ENCODE results near the gene ZNF462.
A peak's percentile ranks its signal among the peaks of the same experiment; 100 is the strongest.
"Not testable (repeated sequence)": the region's sequence is repeated elsewhere in the genome, so short reads cannot be mapped to it uniquely, and the experiment has no call there.

ZNF462 gene

DNA sequence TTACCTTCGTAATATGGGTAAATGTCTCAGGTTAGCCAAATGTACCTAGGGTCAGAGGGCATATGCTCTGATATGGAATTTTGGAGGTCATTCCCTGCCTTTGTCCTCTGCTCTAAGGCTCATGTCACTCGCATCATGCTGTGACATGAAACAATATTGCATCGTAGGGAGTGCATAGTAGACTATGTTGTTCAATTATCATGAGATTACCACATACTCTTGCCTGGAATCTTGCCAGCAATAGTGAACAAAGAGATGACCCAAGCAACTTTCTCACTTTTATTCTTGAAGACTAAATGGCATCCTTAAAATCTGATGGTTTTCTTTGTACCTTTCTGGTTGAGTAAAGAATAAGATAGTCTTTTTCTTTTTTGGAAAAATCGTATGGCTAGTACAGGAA is 27.6 kb downstream of the ZNF462 start:
- no peak for DNase-seq

DNA sequence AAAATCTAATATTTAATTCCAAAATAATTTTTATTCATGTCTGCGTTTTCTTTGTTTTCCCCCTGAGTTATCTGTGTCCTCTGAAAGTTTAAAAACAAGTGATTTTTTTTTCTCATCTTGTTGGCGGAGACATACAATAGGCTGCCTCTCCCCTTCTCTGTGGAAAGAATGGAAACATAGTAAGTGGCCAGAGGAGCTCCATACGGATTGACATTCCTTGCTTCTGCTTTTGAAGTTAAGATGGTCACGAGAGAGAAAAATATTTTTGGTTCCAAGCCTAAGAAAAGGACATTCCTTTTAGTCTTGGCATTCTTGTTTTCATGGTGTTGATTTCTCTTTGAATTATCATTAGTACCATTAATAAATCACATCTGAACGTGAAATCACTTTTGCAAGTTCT is 28.3 kb downstream of the ZNF462 start:
- DNase-seq, result no peak

DNA sequence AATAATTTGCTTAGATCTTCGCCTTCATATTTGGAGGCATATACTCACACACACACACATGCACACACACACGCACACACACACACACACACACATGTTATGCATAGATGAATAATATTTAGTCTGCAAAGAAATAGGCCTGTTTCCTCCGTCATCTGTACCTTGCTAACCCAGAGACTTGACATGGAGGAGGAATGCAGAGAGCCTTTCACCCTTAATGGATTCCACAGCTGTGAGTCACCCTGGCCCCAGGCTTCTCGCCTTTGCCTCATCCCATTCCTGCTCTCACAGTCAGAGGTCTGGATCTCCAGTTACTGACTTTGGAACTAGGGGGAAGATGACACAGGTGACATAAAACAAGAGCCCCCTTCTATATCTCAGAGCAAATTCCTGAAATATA is 29.7 kb downstream of the ZNF462 start:
- DNase-seq, result peak; percentile 3

DNA sequence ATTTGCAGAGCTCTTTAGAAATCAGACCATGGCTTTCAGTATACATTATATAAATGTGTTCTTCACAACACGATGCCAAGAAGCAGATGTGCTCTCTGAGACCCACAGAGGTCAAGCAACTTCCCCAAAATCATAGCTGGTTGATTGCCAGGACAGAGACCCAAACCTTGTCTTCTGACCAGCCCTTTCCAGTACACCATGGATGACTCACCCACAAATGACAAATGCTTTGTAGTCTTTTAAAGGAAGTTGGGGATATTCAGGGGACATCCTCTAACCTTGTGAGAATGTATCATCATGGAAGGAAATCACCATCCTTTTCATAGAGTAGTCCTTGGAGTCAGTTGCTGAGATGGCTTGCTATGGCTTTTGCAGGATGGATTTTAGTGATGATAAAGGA is 30.1 kb downstream of the ZNF462 start:
- DNase-seq, result no peak

DNA sequence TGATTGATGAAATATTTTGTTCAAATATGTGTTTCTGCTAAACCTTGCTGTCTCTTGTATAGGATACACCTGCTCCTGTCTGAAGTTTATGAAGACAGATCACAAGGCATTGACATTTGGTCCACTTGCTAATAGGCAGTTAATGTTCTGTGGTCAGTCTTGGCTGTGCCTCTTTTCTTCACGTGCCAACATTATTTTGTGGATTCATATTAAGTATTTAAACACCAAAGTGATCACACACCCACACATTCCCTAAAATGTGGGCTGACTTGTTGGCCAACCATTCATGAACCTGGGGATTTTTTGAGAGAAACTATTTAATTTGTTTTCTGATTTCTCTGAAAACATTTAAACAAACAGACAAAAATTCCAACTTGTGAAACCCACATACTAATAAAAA is 33.7 kb downstream of the ZNF462 start:
- no peak for DNase-seq

DNA sequence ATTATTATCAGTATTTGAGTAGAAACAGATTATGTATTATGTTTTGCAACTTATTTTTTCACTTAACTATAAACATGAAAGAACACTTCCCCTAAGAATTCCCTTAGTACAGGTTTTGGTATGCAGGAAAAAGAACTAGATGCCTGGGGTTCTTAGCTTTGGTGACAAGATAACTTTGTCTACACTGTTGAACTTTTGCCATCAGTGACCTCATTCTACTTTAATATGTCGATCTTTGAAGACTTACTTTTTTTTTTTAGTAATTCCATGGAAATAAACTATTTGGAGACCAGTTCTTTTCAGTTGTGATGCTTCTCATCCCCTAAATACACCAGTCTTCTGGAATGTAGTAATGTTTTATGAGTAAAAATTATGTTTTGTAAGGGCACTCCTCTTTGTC is 34.3 kb downstream of the ZNF462 start:
- no peak for DNase-seq

DNA sequence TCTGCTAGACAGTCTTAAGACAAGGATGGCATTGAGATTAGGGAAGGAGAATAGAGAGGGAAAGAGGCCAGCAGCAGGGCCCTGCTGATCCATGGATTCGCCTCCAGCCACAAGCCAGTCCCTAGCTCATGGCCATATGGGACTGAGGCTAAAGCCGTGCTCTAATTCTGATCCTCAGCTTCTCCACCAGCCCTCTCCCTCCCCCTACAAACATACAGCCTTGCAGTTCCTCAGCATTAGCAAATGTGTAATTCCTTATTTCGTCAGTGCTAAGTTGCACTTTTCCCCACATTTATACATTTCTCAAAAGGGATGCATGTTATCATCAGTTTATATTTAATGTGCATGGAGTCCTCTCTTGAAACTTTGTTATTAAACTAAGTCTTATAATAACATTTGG is 34.8 kb downstream of the ZNF462 start:
- no peak for DNase-seq

DNA sequence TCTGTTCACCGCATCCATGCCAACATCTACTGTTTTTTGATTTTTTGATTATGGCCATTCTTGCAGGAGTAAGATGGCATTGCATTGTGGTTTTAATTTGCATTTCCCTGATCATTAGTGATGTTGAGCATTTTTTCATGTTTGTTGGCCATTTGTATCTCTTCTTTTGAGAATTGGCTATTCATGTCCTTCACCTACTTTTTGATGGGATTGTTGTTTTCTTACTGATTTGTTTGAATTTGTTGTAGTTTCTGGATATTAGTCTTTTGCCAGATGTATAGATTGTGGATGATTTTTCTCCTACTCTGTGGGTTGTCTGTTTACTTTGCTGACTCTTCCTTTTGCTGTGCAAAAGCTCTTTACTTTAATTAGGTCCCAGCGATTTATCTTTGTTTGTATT is 37.6 kb downstream of the ZNF462 start:
- DNase-seq, result not testable (repeated sequence)

DNA sequence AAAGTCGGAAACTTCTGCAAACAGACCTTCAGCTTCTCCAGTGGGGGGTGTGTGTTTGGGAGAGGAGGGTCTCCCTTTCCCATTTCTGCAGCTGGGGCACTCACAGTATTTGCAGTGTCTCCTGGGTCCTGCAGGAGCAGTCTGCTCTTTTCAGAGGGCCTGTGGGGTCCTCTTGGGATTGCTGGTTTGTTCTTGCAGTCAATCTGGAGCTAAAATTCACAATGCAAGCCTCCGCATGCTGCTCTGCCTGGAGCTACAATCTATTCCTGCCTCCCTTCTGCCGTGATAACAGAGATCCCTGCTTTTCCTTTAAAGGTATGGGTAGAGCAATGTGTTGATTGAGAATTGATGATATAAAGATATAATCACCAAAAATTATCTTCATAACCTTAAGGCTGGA is 43.2 kb downstream of the ZNF462 start:
- no peak for DNase-seq

DNA sequence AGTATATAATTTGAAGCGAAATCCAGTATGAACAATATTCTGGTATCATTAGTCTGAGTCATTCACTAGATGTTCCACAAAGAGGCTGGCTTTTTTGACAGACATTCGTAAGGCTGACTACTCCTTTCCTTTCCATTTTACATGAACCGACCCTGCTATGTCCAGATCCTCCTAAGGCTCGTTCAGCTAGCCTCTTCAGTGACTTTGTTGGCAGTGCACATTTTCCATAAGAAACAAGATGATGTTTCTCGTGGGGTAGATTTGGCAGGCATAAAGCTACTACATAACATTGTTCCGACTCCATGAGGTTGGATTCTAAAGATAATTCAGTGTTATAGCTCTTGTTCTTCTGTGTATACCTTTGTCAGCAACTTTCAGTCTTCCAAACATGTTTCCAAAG is 49.0 kb downstream of the ZNF462 start:
- no peak for DNase-seq

DNA sequence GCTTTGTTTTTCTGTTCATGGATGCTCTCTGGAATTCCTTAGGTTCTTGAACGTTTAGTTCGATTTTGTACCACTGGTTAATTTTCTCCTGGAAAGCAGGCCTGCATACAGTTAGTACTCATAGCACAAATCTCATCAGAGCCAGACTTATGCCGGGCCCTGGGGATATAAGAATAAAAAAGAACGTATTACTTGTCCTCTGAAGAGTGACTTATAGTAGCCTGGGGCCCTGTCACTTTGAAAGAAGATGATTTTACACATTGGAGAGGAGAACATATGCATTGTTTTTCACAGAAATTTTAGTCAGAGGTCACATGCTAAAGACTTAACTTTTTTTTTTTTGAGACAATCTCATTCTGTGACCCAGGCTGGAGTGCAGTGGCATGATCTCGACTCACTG is 50.3 kb downstream of the ZNF462 start:
- no peak for DNase-seq

DNA sequence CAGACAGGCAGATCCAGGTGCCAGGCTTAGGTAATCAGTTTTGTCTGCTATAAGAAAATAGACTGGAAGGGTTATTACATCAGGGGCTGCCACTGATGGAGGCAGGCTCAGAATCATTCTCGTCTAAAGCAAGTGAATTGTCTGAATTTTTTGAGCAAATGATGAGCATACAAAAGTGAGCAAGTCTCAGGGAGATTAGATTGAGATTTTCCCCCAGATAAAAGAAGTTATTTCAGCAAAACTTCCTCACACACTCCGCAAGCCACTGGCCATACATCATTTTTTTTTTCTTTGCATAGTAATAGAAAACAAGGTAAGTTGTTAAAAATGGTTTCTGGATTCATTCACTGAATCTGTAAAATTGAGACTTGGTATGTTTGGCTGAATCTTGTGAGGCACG is 52.9 kb downstream of the ZNF462 start:
- DNase-seq, result no peak

DNA sequence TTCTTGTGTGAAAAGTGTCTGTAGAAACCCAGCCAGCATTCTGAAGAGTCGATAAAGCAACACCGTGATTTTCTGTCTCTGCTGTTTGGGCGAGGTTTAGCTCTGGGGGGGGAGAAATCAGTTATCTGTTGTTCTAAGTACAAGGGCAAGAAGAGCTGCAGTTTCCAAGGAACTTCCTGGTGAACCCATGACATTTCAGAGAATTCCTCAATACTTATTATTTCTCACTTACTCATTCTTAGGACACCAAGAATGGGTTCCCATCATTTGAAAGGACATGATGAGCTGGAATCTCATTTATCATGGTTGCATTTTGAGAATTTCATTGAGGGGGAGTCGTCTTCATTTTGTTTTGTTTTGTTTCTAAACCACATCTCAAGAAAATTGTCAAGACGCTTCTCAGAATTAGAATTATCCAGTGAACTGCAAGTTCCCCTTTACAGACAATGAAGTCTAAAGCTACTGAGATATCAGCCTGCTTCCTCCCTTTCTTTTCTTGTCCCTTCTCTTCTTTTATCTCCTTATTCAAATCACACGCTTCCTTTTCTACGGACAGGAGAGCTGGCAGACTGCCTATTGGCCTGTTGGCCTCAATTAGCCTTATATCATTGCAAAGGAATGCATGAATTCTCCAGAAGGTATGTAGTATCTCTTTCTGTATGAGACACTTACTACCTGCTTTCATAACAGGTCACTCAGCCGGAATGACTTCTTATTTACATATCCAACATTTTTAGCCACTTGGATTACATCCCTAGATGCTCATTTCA is 53.7 kb downstream of the ZNF462 start:
- DNase-seq, result no peak

DNA sequence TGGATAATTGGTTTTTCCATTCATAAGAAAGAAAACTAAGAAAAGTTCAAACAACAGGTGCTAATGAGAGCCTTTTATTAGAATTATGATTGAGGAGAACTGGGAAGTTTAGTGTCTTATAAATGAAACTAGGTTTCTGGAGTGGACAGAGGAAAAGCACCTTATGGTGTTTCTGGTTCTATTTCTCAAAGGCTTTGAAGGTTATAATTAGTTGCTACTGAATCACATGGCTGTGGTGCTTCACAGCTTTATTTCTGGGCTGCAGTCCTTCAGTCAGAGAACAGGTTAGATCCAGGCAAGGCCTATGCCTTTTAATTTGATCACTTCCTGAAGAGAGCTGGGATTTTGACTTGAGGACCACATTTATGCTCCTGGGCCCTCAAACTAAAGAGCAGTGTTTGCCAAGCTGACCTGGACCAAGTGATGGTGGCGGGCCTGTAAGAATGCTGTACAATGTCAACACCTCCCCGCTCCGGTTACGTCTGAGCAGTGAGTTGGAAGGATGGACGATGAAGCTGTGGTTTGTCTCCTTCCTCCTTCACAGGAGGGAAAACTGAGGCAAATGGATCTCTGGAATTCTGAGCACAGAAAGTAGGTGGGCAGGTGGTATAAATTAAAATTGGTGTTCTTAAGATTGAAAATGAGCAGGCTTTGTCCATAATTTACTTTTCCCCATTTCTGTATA is 56.0 kb downstream of the ZNF462 start:
- no peak for DNase-seq

DNA sequence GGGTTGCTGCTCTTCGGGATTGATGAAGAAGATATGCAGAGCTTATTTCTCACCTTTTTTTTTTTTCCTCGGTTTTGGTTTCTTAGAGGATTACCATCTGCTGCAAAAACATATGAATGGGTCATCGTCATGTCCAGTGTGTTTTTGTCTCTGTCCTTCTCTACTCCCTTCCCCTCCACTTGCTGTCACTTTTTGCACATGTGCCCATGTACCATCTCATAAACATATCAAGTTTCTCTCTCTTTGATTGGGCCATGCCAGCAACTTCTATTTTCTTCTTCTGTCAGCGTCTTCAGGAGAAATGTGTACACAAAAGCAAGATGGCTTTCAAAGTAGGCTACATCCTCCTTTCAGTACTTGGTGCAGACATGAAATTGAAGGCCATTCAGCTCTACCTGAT is 57.1 kb downstream of the ZNF462 start:
- no peak for DNase-seq

DNA sequence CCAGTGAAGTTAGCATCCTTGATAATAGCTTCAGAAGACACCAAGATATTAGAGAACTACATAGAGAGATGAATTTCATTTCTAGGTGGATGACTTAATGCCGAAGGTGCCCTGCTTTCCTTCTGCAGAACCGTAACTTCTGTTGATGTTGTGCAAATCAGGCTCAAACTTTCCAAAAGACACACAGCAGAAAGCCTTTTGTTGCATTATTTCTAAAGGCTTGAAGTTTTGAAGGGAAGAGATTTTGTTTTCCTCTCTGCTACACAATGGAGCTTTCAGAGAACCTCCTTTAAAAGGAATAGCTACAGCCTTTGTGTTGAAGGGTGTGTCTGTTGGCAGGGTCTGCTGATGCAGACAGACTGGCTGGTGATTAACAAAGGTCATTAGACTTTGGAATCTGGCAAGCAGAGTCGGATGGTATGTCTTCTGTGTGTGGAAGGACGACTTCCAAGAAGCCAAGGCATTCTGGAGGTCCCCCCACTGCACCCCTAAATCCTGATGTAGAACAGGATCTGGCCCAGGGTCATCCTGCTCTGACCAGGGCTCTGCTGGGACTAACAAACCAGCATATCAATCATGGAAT is 57.8 kb downstream of the ZNF462 start:
- DNase-seq, result no peak

DNA sequence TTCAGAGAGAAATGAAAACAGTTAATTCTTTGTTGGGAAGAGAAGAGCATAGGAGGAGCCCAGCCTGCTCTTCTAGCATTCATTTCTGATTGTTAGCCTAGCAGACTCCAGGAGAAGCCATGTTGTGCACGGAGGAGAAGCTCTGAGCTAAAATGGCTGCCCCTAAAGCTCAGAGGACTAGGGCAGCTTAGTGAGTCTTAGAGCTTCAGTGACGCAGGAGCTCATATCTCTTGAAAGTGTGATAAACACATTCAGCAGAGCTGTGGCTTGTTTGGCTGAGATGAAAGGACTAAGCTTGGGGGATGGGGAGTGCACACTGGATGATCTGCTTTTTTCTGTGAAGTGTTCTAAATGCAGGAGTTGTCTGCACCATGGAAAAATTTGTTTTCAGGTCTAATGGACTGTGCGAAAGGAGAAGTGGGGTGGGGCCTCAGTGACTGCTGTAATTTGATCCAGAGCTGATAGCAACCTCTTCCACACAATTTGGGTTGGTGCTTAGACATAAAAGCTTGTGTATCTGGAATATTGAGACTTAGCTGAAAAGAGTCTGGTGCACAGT is 58.5 kb downstream of the ZNF462 start:
- no peak for DNase-seq

DNA sequence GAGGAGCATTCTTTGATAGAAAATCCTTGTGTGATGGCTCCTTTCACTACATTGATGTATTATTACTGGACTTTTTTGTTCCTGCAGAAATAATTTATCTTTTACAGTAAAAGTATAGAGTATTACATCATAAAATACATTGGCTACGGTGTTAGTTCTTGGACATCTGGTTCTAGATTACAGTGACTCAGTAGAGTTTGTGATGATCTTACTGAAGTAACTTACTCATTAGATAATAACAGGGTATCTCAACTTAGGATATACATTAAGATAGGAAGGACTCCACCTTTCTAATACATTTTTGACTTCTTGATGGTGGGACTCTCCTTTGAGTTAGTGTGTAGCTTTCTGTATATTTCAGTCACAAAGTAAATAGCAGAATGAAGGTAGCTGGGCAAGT is 59.1 kb downstream of the ZNF462 start:
- no peak for DNase-seq

DNA sequence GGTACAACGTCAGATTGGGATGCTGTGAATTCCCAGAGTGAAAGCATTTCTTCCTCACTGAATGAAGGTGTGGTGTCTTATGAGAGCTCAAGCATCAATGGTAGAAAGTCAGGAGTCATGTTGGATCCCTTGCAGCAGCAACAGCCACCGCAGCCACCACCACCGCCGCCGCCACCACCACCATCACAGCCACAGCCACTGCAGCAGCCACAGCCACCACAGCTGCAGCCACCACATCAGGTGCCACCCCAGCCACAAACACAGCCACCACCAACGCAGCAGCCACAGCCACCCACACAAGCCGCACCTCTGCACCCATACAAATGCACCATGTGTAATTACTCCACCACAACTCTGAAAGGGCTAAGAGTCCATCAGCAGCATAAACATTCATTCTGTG is 62.4 kb downstream of the ZNF462 start:
- DNase-seq, result no peak

DNA sequence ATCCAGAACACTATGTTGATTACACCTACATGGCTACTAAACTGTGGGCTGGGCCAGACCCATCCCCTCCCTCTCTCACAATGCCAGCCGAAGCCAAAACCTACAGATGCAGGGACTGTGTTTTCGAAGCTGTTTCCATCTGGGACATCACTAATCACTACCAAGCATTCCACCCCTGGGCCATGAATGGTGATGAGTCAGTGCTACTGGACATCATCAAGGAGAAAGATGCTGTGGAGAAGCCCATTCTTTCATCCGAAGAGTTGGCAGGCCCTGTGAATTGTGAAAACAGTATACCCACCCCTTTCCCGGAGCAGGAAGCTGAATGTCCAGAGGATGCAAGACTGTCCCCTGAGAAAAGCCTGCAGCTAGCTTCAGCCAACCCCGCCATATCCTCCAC is 65.0 kb downstream of the ZNF462 start:
- no peak for DNase-seq

DNA sequence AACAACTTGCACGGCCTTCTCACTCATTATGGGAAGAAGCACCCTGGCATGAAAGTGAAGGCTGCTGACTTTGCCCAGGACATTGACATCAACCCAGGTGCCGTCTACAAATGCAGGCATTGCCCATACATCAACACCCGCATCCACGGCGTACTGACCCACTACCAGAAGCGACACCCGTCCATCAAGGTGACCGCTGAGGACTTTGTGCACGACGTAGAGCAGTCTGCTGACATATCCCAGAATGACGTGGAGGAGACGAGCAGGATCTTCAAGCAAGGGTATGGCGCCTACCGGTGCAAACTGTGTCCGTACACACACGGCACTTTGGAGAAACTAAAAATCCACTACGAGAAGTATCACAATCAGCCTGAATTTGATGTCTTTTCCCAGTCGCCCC is 65.4 kb downstream of the ZNF462 start:
- no peak for DNase-seq

DNA sequence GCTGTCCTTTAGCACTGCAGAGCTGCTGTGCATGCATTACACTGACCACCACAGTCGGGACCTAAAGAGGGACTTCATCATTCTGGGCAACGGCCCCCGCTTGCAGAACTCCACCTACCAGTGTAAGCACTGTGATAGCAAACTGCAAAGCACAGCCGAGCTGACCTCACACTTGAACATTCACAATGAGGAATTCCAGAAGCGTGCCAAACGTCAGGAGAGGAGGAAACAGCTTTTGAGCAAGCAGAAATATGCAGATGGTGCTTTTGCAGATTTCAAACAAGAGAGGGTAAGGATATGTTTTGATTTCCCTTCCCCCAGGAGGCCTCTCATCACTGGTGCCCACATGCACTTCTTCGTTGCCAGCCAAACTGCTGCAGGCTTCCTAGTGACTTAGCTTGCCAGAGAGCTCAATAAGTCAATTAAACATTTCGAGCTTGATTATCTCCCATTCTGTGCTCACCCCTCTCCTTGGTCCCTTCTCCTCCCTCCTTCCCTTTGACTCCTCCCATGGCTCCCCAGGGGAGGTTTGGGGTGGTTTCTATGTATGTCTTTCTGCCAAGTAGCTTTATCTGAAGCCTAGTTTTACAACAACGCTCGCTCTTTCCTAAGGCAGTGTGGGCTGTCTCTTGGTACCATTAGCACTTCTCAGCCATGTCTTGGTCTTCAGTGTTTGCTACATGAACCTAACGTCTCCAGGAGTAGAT is 66.7 kb downstream of the ZNF462 start:
- no peak for DNase-seq

DNA sequence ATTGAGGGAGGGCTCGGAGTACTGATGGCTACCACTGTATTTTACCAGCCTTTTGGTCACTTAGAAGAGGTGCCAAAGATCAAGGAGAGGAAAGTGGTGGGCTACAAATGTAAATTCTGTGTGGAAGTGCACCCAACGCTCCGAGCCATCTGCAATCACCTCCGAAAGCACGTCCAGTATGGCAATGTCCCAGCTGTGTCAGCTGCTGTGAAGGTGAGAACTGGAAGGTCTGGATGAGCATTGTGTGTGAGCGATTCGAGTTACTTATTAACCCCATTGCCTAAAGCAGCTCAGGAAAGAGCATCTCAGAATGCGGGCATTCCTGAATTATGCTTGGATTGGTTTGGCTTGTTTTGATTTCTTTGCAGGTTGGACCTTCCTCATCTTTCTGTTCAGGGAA is 67.5 kb downstream of the ZNF462 start:
- DNase-seq, result no peak

DNA sequence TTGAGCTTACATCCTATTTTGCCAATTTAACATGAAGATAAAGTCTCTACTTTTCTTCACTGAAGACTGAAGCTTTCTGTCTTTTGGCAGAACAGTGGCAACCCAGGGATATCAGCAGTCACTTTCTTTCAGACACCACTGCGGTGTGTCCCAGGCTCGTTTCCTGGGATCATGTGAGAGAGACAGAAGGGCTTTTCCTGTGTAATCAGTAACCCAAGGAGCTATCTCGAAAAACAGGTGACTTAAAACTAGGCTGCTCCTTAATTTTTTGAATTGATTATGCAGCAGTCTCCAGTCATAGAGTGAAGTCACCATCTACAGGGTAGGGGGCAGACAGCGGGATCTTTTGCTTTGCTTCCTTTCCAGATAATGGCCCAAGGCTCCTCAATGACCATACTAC is 68.5 kb downstream of the ZNF462 start:
- DNase-seq, result no peak
